Mammary epithelial cell (primary cell): ENCODE results near the gene RCBTB1.

Experiments
- CTCF ChIP-seq, 2 donors: IDR thresholded peaks in 1 of 2; conservative IDR thresholded peaks in 1 of 2; 2 replicates each; pipeline ENCODE4 v1.5.1; 2011 to 2012; ENCODE audit warnings: inconsistent platforms in 2 of 2, low read length in 2 of 2, mild to moderate bottlenecking in 2 of 2, control low read depth in 1 of 2, low read depth in 1 of 2; ENCODE audit not compliant: insufficient read depth in 1 of 2; ENCODE audit errors: extremely low read depth in 1 of 2
- EZH2 ChIP-seq: IDR thresholded peaks from 2 replicates; pipeline ENCODE4 v1.6.1; 2012; ENCODE audit warnings: low read length, inconsistent platforms, borderline replicate concordance

GRCh38 chr13:49503951-49504350 lies 81.4 kb downstream of the RCBTB1 start:
- TF ChIP-seq CTCF (conservative IDR thresholded peaks at IDR 0.05 in 1 of 2, IDR thresholded peaks at IDR 0.05 in 1 of 2; ENCODE audit: extremely low read depth in 1 of 2, insufficient read depth in 1 of 2, low read depth in 1 of 2, low read length in 2 of 2) (no peak), EZH2 (no peak)
